GM12873 (cell line): Measurements from ENCODE around the gene TTC31.
A peak's percentile ranks its signal among the peaks of the same experiment; 100 is the strongest.

Experiments used
- TF ChIP-seq, protein P1 (sequence below): IDR thresholded peaks from 2 replicates; pipeline ENCODE4 v1.5.1; 2012; ENCODE audit warnings: low read depth, mild to moderate bottlenecking, moderate library complexity, low read length, control low read depth; ENCODE audit not compliant: insufficient read depth; ENCODE audit errors: missing control alignments

The TTC31 gene

DNA sequence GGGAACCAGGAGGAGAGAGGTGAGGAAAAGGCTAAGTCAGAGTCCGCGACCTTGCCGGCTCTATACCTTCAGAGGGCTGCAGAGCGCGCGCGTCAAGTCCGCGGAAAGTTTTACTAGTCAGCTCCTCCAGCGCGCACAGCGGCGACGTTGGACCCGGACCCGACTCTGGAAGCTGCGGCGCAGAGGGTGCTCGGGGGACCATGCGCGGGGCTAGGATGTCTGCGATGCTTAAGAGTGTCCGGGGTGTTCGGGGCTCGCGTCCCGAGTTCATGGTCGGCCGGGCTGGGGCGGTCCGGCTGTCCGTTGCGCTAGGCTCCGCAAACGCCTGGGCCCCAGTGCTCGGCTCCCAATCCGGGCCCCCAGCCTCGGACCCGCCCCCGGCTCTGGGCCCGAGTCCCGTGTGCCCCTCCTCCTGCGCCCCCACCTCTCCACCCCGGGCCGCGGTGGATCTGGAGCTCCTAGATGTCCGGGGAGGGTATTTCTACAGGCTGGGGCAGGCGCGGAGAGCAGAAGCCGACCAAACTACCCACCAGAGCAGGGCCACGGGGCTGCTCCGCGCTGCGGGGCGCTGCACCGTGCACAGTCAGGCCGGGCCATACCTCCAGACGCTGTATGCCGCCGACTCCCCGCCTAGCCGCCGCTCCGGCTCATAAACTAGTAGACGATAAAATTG lies 16.5 kb downstream of the TTC31 start, which contains the start of gene LBX2:
Gene LBX2, minus strand, starts transcription at position 337 of the 673 bp plus-strand sequence. Its CDS starts 66 bp downstream, at position 271.
- TF ChIP-seq, protein P1, sequence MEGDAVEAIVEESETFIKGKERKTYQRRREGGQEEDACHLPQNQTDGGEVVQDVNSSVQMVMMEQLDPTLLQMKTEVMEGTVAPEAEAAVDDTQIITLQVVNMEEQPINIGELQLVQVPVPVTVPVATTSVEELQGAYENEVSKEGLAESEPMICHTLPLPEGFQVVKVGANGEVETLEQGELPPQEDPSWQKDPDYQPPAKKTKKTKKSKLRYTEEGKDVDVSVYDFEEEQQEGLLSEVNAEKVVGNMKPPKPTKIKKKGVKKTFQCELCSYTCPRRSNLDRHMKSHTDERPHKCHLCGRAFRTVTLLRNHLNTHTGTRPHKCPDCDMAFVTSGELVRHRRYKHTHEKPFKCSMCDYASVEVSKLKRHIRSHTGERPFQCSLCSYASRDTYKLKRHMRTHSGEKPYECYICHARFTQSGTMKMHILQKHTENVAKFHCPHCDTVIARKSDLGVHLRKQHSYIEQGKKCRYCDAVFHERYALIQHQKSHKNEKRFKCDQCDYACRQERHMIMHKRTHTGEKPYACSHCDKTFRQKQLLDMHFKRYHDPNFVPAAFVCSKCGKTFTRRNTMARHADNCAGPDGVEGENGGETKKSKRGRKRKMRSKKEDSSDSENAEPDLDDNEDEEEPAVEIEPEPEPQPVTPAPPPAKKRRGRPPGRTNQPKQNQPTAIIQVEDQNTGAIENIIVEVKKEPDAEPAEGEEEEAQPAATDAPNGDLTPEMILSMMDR: no peak

DNA sequence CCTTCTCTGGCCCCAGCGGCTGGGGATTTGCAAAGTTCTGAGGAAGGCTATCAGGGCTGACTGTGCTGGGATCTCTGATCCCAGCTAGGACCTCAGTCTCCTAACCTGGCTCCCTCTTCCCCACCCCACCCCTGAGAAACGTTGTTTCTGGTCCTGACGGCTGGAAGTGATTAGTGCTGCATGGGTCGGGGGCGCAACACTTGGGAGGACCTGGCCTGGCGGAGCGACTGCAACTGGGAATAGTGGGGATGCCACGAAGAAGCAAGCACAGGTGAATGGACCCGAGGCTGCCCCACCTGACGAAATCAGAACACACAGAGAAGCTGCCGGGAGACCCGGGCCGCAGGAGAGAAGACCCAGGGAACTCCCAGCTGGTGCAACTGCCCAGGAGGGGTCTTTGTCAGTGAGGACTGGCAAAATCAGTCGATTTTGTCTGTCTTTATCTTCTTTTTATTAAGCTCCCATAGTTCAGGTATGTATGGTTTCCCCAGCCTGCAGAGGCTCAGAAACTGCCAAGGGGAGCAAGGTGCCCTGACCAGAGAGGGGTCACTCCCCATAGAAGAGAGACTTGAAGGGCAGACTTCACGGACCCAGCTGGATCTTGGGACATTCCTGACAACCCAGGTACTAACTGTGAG lies 17.2 kb downstream of the TTC31 start:
- TF ChIP-seq, protein P1: no peak

DNA sequence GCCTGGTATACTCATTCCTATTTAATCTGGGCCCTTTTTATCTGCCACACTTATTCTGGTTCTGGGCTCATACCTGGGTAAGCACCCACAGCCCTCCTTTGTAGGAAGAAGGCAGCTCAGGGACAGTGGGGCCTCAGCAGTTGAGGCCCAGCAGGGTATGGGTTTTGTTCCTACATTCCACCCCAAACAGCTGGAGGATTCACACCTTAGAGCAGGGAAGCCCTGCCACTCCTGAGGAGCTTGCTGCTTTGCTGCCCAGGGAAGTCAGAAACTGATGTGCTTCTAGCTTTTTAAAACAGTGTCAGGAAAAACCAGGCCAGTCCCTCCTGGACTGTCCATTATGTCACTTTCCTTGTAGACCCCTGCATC lies 17.7 kb downstream of the TTC31 start:
- TF ChIP-seq, protein P1: no peak

DNA sequence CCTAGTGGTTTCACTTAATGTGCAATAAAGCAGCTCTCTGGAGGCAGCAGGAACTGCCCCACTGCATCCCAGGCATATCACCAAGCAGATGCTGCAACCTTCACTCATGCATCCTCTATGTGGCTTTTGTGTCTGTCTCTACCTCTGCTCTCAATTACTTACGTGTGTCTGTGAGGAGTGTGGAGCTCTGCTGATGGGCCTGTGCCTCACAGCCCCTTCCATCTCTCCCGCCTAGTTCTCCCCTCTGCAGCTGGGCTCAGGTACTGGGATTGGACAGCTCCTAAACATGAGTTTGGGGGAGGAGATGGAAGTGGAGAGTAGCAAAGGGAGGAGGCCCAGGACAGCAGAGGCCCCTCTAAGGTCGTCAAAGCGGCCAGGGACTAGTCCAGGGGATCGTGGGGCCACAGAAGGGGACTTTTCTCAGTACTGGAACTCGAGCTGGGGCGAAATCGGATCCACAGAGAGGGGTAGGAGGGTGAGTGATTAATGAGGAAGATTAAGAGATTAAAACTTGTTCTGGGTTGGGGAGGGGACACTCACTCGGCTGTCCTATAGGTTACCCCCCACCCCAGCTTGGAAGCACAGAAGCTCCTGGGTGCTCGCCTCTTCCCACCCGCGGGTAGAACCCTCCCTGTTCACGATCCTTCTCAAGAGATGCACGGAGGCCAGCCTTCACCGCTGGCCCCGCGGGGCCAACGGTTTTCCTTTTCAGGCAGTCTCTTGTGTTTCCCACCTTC lies 18.6 kb downstream of the TTC31 start:
- TF ChIP-seq, protein P1: no peak

DNA sequence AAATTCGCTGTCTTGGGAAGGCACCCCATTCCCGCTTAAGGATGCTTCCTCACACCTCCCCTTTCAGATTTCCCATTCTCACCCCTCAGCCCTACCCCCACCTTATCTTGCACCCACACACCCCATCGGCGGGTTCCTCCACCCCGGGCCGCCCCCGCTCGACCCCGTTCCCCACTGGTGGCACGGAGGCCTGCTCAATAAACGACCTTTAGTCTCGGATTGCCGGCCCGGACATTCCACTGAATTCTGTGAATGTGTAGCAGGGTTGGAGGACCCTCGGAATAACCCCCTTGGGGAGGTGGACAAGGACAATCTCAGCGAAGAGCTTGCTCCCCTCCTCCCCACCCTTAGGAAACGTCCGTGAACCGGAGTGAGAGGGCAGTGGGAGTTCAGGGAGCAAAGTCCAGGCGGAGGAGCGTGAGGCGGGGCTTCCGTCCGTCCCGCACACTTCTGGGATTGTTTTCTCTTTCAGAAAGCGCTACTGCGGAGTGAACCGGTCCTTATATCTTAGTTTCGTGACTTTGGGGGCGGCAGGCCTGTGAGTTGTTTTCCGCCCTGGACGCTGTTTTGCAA lies 19.4 kb downstream of the TTC31 start:
- TF ChIP-seq, protein P1: no peak

DNA sequence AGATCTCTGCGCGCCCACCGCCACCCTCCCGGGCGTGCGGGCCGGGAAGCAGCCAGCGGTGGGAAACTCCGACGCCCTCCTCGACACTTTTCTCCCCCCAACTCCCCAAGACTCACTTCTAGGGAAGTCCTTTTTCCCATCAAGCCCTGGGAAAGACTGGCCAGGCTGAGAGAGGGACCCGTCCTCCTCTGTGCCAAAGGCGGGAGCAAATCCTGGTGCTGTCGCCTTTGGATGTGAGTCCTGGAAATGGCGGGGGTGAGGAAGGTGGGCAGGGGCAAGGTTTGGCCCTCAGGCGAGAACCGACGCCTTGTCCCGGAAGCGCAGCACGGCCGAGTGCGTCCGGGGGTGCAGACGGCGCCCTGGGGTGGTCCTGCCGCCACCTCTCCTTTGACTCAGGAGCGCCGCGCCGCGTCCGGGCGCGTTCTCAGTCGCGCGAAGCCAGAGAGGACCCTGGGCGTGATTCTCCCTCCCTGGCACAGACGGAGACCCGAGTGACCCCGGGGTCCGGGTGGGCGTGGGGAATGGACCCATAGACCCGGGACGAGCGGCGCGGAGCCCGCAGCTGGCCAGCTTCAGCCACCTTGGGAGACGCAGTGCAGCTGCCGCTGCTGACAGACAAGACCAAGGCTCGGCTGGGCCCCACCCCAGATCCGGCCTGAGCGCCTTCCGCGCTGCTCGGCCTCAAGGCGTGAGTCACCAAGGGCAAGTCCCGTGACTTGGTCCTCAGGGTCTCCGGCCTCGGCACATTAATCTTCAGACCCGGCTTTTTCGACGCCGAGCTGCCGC lies 20.0 kb downstream of the TTC31 start:
- TF ChIP-seq, protein P1: peak; percentile 54
